ENCODE results near the gene SFXN5. TPM values are rescaled to one million over a fixed set of nuclear protein-coding genes. Genes with fewer than 3 reads are reported as not detected.

The SFXN5 gene
- polyA plus RNA-seq, 3 donors from 2014 or later = 2.4 to 4.5 (median 3.3) TPM

DNA sequence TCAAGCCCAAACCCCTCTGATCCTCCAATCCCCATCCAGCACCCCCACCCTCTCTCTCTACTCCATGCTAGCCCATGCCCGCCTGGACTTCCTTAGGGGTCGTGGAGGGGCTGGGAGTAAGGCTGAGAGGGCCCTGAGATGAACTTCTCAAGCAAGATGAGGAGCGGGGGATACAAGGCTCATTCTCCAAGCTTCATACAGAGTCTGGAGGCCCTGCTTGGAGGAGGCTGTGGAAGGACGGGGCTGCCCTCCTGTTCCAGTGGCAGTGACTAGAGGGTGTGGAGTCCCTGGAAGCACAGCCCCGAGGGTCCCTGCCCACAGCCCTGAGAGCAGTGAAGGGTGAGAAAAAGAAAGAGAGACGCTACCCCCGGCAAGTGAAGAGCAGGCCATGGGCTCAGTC is 108.6 kb downstream of the SFXN5 start:
- Mint-ChIP-seq H3K4me3 (no peak overlapping the region), H3K4me1 (peaks cover 19 to 20% of the 10 kb centered on the region in 2 donors), H3K9me3 (peaks cover 0 to 1% (median 0%) of the 10 kb centered on the region in 6 donors), H3K36me3 (peaks cover 0 to 6% (median 0%) of the 10 kb centered on the region in 3 donors), H3K27ac (no peak overlapping the region), H3K27me3 (ENCODE audit: low read depth in 3 of 3) (peaks cover 0 to 3% (median 2%) of the 10 kb centered on the region in 3 donors)
- DNase-seq = no peak

DNA sequence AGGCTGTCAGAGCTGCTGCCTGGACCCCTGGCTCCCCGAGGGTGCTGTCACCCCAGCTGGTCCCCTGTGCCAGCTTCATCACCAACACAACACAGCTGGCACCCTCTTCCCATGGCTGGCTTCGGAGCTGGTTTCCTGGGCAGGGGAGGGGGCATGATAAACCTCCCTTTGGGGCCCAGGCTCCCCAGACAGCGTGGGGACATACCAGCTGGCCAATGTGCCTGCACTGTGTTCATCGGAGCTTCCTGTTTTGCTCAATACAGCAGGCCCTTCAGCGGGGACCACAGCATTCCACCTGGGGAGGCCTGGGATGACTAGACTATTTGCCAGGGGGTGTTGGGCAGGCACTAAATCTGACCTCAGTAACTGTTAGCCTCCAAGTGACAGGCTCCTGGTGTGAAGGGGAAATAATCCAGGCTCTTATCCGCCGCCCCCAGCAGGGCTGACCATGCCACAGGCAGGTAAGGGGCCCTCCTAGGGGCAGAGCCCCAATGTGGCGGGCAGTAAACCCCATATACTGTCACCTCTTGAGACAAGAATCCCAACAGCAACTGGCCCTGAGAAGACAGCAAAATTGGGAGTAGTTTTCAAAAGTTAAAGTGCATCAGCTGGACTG is 109.6 kb downstream of the SFXN5 start:
- no peak for DNase-seq
- Mint-ChIP-seq H3K4me1 (peaks cover 28 to 29% of the 10 kb centered on the region in 2 donors), H3K27ac (no peak overlapping the region), H3K36me3 (peaks cover 0 to 8% (median 0%) of the 10 kb centered on the region in 3 donors), H3K4me3 (no peak overlapping the region), H3K27me3 (ENCODE audit: low read depth in 3 of 3) (peaks cover 0 to 2% (median 2%) of the 10 kb centered on the region in 3 donors), H3K9me3 (peaks cover 0 to 1% (median 0%) of the 10 kb centered on the region in 6 donors)

DNA sequence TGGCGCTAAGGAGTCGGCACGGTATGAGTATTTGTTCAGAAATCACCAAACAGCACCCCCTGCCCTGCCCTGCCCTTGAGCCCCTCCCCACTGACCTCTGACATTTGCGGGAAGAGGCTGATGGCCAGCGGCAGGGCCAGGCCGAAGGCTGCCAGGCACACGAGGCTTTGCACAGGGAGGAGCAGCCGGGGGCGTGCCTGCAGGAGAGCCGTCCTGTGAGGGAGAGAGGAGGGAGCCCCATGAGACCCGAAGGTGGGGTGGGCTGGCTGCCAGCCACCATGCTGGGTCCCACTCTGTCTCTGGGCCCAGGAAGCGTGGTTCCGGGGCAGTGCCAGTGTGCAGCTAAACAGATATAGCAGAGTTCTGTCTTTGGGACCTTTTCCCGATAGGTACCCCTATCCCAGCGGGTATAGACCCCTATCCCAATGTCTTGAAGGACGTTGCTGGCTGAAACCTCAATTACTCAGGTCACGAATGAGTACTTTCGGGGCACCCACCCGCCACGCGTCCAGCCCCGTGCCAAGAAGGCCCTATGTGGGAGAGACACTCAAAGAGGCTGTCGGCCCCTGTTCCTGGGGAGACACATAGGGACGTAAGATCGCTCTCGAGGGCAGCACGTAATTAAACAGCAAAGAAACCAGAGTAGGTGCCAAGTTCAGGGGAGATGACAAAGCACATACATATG is 110.3 kb downstream of the SFXN5 start:
- peak overlapping the region in 1 of 6 donors; percentile 59 for H3K27ac Mint-ChIP-seq
- DNase-seq = no peak
- peaks cover 0 to 1% (median 0%) of the 10 kb centered on the region in 6 donors for H3K9me3 Mint-ChIP-seq

DNA sequence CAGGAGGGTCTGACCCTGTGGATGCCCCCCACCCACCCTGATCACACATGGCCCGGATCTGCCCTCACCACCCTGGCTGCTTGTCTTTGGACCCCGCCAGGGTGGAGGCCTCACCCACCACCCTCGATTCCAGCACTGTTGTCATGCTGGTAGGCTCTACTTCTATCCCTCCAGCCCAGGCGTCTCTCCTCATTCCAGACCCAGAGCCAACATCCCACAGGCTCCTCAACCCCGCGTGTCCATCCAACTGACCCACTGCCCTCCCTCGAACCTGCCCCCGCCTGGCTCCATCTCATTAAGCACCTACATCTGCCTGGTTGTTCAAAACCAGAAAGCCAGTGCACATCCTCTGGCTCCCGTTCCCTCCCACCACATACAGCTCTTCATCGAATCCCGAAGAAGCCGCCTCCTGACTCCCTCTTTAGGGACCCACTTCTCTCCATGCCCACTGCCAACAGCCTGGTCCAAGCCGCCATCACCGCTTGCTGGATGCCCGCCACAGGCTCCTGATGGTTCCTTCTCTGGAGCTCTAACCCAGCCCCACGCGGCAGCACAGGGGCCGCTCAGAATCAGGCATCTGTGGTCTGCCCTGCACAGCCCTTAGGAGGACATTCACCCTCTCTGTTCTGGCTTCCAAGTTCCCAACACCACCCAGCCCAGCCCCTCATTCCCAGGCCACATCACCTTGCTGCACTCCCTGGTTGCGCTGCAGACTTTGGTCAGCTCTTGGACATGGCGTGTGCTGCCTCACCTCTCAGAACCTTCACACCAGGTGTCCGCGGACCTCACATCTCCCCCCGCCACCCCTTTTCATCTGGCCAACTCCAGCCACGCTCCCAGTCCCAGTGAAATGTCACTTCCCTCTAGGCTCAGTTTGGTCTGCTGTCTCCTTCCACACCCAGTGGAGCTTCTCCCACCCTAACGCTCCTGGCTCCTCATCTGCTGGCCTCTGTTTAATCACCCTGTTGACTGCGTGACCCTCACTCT is 111.2 kb downstream of the SFXN5 start:
- Mint-ChIP-seq H3K4me3 (no peak overlapping the region), H3K4me1 (peaks cover 42% of the 10 kb centered on the region in 2 donors), H3K9me3 (peaks cover 0 to 1% (median 0%) of the 10 kb centered on the region in 6 donors), H3K36me3 (peaks cover 0 to 12% (median 0%) of the 10 kb centered on the region in 3 donors), H3K27ac (peak overlapping the region in 4 of 6 donors; percentile 28 to 68 (median 54)), H3K27me3 (ENCODE audit: low read depth in 3 of 3) (peaks cover 0 to 2% (median 2%) of the 10 kb centered on the region in 3 donors)
- DNase-seq = no peak

More for the DNA sequence above, 110.3 kb downstream of the SFXN5 start:
- H3K4me1 Mint-ChIP-seq = peaks cover 33 to 35% of the 10 kb centered on the region in 2 donors
- peaks cover 0 to 2% (median 2%) of the 10 kb centered on the region in 3 donors for H3K27me3 Mint-ChIP-seq (ENCODE audit: low read depth in 3 of 3)
- peaks cover 0 to 12% (median 0%) of the 10 kb centered on the region in 3 donors for H3K36me3 Mint-ChIP-seq
- H3K4me3 Mint-ChIP-seq = no peak overlapping the region

DNA sequence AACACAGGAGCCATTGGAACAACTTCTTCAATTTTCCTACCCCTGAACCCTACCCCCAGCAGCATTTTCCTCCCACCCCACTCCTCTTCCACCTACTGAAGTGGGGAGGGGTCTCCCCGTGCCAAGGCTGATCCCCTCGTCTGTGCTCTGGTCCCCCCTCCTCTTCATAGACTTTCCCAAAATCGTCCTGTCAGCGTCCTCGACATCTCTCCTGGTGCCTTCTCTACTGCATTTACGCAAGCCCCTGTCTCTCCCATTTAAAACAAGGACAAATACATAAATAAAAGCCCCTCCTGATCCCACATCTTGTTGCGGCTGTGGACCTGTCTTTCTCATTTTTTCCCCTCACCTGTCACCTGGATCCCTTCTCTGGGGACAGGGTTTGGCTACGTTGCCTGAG is 112.0 kb downstream of the SFXN5 start:
- H3K36me3 Mint-ChIP-seq = peaks cover 0 to 12% (median 0%) of the 10 kb centered on the region in 3 donors
- H3K4me3 Mint-ChIP-seq = no peak overlapping the region
- peaks cover 49 to 50% of the 10 kb centered on the region in 2 donors for H3K4me1 Mint-ChIP-seq
- H3K9me3 Mint-ChIP-seq = peaks cover 0 to 1% (median 0%) of the 10 kb centered on the region in 6 donors
- peaks cover 0 to 2% (median 2%) of the 10 kb centered on the region in 3 donors for H3K27me3 Mint-ChIP-seq (ENCODE audit: low read depth in 3 of 3)
- peak overlapping the region in 5 of 6 donors; percentile 9 to 76 (median 45) for H3K27ac Mint-ChIP-seq
- DNase-seq = no peak

DNA sequence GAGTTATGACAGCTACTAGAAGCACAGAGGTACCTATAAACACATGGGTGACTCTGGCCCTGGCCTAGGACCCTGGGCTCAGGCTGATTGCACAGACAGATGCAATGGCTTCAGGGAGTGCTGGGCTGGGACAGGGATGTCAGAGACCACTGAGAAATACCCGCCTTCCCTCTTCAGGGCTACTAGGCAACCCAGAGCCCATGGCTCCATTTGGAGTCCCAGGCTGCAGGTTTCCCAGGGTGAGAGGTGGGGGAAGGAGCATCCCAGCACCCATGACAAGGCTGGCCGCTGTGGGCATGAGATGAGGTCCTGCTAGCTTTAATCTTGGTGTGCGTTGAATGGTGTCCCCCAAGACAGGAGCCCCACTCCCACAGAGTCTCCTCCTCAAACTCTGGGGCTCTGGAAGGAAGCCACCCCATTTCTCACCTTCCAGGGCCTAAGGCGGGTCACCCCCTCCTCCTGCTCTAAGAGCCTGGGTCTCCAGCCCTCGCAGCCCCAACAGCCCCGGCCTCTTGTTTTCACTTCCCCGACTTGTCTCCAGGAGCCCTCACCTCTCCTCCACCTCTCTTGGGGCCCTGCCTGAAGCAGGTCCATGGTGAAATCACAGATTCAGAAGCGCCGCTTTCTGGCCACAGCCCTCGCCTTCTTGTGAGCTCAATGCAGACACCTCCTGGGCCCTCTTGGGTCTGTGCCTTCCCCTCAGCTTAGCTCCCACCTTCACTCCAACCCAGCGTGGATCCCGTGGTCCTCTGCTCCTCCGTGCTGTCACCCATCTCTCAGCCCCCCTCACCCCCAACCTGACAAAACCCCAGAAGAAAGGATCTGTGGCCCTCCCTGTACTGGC is 112.7 kb downstream of the SFXN5 start:
- Mint-ChIP-seq H3K27ac (peak overlapping the region; percentile 21 to 79 (median 58)), H3K4me3 (no peak overlapping the region), H3K36me3 (peaks cover 0 to 12% (median 0%) of the 10 kb centered on the region in 3 donors), H3K27me3 (ENCODE audit: low read depth in 3 of 3) (peaks cover 0 to 2% (median 2%) of the 10 kb centered on the region in 3 donors), H3K9me3 (peaks cover 0 to 1% (median 0%) of the 10 kb centered on the region in 6 donors), H3K4me1 (peaks cover 57 to 58% of the 10 kb centered on the region in 2 donors)
- no peak for DNase-seq

DNA sequence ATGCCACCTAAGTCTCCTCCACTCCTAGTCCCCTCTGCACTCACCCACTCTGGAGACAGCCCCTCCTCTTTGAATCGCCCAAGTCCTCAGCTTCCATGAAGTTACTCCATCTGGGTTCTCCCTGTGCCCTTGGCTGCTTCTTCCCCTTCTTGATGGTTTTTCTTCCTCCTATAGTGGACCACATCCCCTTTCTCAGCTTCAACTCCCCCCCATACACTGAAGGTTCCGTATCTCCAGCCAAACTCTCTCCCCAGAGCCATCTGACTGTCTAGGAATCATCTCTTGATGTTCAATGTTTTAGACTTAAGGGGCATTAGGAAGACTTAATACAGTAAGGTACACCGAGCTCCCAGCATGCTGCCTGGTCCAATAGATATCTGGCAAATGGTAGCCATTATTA is 114.6 kb downstream of the SFXN5 start:
- Mint-ChIP-seq H3K27ac (peak overlapping the region; percentile 31 to 69 (median 47)), H3K4me3 (peak overlapping the region; percentile 2 to 45 (median 23)), H3K27me3 (ENCODE audit: low read depth in 3 of 3) (peaks cover 0 to 2% (median 2%) of the 10 kb centered on the region in 3 donors), H3K4me1 (peaks cover 67% of the 10 kb centered on the region in 2 donors), H3K9me3 (peaks cover 0 to 1% (median 0%) of the 10 kb centered on the region in 6 donors), H3K36me3 (peaks cover 0 to 12% (median 0%) of the 10 kb centered on the region in 3 donors)
- no peak for DNase-seq

DNA sequence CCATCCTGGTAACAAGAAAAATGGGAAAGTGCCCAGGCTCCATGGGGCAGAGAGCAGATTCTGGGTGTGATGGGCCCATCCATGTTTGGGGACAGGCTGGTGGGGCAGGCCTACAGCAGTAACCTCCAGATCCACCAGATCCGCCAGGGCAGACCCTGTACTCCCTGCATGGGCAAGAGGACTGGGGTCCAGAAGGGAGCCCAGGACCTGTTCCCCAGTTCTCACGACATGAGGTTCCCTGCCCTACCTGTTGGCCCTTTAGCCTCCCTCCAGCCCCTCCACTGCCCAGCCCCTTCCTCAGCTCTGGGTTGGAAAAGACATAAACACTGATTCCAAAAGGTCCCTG is 115.5 kb downstream of the SFXN5 start:
- DNase-seq = no peak
- Mint-ChIP-seq H3K4me3 (peak overlapping the region in 3 of 5 donors; percentile 17 to 90 (median 43)), H3K27ac (peak overlapping the region in 2 of 6 donors; percentile 55 to 64), H3K36me3 (peaks cover 0 to 12% (median 0%) of the 10 kb centered on the region in 3 donors), H3K4me1 (peaks cover 67% of the 10 kb centered on the region in 2 donors), H3K27me3 (ENCODE audit: low read depth in 3 of 3) (peaks cover 0 to 2% (median 0%) of the 10 kb centered on the region in 3 donors), H3K9me3 (peaks cover 0 to 1% (median 0%) of the 10 kb centered on the region in 6 donors)

DNA sequence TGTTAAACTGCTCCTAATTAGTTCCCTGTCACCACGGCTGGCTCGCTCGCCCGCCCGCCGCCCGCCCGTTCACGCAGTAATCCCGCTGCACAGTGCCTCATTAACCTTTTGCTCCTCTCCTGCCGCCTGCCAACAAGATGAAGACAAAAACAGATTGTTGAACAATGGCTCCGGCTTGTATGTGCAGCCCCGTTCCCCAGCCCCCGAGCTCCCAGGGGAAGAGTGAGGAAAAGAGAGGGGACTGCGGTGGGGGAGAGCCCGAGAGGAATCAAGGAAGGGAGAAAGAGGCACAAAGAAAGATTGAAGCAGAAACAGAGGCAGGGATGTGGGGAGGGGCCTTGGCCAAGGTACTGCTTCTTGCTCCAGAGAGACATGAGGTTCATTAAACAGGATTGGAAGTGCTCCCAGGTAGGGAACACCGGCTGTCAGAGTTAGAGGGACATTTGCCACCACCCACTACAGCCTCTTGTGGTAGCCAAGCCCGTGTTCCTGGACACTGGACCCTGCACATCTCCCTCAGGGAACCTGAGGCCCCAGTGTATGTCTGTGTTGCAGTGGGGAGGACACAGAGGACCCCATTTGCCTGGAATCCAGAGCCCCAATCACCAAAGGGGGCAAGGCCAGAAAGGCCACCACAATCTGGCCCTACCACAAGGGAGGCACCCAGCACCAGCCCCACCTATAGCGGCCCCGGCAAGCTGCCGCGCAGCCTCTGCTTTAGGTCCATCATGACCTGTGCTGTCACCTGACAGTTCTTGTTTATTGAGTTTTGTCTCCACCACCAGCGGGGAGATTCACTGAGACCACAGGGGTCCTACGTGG is 116.1 kb downstream of the SFXN5 start:
- Mint-ChIP-seq H3K9me3 (no peaks in the 10 kb centered on the region), H3K4me1 (peaks cover 64 to 67% of the 10 kb centered on the region in 2 donors), H3K4me3 (peak overlapping the region; percentile 71 to 98 (median 90)), H3K27ac (peak overlapping the region; percentile 49 to 90 (median 73)), H3K36me3 (peaks cover 0 to 12% (median 0%) of the 10 kb centered on the region in 3 donors), H3K27me3 (ENCODE audit: low read depth in 3 of 3) (no peaks in the 10 kb centered on the region)
- DNase-seq = no peak

DNA sequence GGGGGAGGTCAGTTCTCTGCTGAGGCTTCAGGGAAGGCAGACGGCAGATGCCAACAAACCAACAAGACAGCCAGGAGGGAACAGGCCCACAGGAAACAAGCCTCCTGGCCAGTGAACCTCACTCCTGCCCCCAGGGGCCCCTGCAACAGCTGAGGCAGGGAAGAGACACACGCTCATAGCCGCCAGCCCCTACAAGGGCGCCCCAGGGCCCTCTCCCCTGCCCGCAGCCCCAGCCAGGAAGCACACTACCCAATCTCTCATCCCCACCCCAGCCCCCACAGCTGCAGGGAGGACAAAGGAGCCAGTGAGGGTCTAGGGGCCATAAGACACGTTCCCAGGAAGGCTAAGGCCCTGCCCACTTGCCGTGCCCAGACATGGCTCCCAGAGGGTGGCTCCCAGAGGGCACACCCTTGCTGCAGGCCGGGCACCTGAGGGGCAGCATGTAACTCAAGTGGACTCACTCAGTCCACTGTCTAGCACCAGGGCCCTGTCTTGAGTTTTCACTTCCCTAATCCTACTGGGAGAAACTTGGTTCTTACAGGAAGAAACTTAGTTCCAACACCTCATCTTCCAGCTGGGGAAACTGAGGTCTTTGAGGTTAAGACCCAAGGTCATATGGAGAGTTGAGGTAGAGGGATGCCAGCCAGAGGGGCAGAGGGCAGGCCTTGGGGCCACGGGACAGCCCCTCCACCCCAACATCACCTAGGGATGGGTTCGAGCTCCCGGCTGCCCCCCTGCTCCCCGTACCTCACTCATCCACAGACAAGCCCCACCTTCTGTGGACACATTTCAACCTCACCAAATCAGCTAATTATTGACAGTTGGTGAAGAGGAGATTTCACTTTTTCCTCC is 116.9 kb downstream of the SFXN5 start:
- H3K9me3 Mint-ChIP-seq = no peaks in the 10 kb centered on the region
- peak overlapping the region; percentile 89 to 98 (median 93) for H3K4me3 Mint-ChIP-seq
- H3K27me3 Mint-ChIP-seq (ENCODE audit: low read depth in 3 of 3) = peaks cover 0 to 2% (median 0%) of the 10 kb centered on the region in 3 donors
- peak overlapping the region; percentile 90 to 95 (median 93) for H3K27ac Mint-ChIP-seq
- H3K4me1 Mint-ChIP-seq = peaks cover 60 to 64% of the 10 kb centered on the region in 2 donors
- no peak for DNase-seq
- H3K36me3 Mint-ChIP-seq = peaks cover 0 to 10% (median 0%) of the 10 kb centered on the region in 3 donors

DNA sequence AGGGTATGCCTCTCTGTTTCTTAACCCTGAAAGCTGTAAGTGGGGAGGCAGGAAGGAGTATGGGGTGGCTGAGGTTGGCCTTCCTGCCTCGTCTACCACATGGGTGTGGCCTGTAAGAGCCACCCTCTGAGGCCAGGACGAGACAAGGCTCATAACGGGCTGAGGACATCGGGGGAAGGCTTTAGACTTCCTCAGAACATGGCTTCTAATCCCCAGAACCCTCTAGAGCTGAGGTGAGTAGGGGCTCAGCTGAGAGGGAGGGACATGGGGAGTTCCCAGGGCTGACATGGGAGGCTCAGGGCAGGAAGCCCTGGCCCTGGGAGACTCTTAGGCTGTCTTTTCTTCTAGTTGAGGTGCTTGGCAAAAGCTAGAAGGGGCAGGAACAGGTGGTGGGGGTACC is 117.5 kb downstream of the SFXN5 start:
- peaks cover 54 to 58% of the 10 kb centered on the region in 2 donors for H3K4me1 Mint-ChIP-seq
- H3K27ac Mint-ChIP-seq = peak overlapping the region; percentile 90 to 95 (median 93)
- H3K9me3 Mint-ChIP-seq = no peaks in the 10 kb centered on the region
- DNase-seq = peak; percentile 42 to 57 (median 55)
- H3K27me3 Mint-ChIP-seq (ENCODE audit: low read depth in 3 of 3) = peaks cover 0 to 2% (median 0%) of the 10 kb centered on the region in 3 donors
- peak overlapping the region; percentile 89 to 98 (median 93) for H3K4me3 Mint-ChIP-seq
- peaks cover 0 to 7% (median under 1%) of the 10 kb centered on the region in 3 donors for H3K36me3 Mint-ChIP-seq
